EH (cell line): Measurements from ENCODE around the gene BMP6.

Experiments
- DNase-seq: peaks from one replicate; pipeline ENCODE4 v3.0.0-alpha.2; 2015; ENCODE audit warnings: low read depth

The BMP6 gene

GRCh38 chr6:7725849-7726415 is at the start of gene BMP6:
Gene BMP6, plus strand, starts transcription at chr6:7726099. Its CDS starts 857 bp downstream, at chr6:7726956.
- DNase-seq = peak; percentile 83

GRCh38 chr6:7677229-7677628 is 48.7 kb upstream of the BMP6 start:
- no peak for DNase-seq

GRCh38 chr6:7680393-7681075 is 45.4 kb upstream of the BMP6 start:
- no peak for DNase-seq

GRCh38 chr6:7681449-7681848 is 44.5 kb upstream of the BMP6 start:
- DNase-seq = no peak

GRCh38 chr6:7684076-7684475 is 41.8 kb upstream of the BMP6 start:
- DNase-seq = peak; percentile 30

- no peak for DNase-seq
These were observed 41.1 kb upstream of the BMP6 start for GRCh38 chr6:7684843-7685242.

GRCh38 chr6:7685276-7685675 is 40.6 kb upstream of the BMP6 start:
- DNase-seq = no peak

GRCh38 chr6:7687145-7688111 is 38.5 kb upstream of the BMP6 start:
- no peak for DNase-seq

- no peak for DNase-seq
These were observed 34.9 kb upstream of the BMP6 start for GRCh38 chr6:7691021-7691420.

GRCh38 chr6:7691675-7692452 is 34.0 kb upstream of the BMP6 start:
- DNase-seq = peak; percentile 74

GRCh38 chr6:7692453-7692784 is 33.5 kb upstream of the BMP6 start:
- DNase-seq = no peak

- no peak for DNase-seq
These were observed 32.1 kb upstream of the BMP6 start for GRCh38 chr6:7693827-7694226.

- no peak for DNase-seq
These were observed 29.8 kb upstream of the BMP6 start for GRCh38 chr6:7696061-7696460.

GRCh38 chr6:7697432-7697819 is 28.5 kb upstream of the BMP6 start:
- no peak for DNase-seq

GRCh38 chr6:7697820-7698623 is 27.9 kb upstream of the BMP6 start:
- peak; percentile 87 for DNase-seq

GRCh38 chr6:7701212-7701834 is 24.6 kb upstream of the BMP6 start:
- DNase-seq = no peak

- DNase-seq = no peak
These were observed 22.7 kb upstream of the BMP6 start for GRCh38 chr6:7703148-7703680.

- DNase-seq = no peak
These were observed 20.4 kb upstream of the BMP6 start for GRCh38 chr6:7705483-7705882.

GRCh38 chr6:7706269-7706668 is 19.6 kb upstream of the BMP6 start:
- no peak for DNase-seq

GRCh38 chr6:7707787-7708186 is 18.1 kb upstream of the BMP6 start:
- DNase-seq = peak; percentile 69
